ENCODE measurements around the gene KIAA1671.

KIAA1671 gene

GRCh38 chr22:25149014-25149413 is 196.5 kb downstream of the KIAA1671 start:
- no peak overlapping the region for H3K9ac ChIP-seq (ENCODE audit: low read depth, low read length)
- H3K27ac ChIP-seq (ENCODE audit: low read depth, low read length) = no peak overlapping the region
- no peaks in the 10 kb centered on the region for H3K36me3 ChIP-seq (ENCODE audit: control insufficient read depth, insufficient read depth, low read length)
- no peak overlapping the region for H3K4me3 ChIP-seq (ENCODE audit: low read depth, low read length)
- peaks cover 19% of the 10 kb centered on the region for H3K4me1 ChIP-seq (ENCODE audit: control insufficient read depth, insufficient read depth, low read length)
- no peaks in the 10 kb centered on the region for H3K27me3 ChIP-seq (ENCODE audit: control insufficient read depth, insufficient read depth, low read length)
- no peaks in the 10 kb centered on the region for H3K9me3 ChIP-seq (ENCODE audit: control insufficient read depth, insufficient read depth, low read length)

- peak overlapping the region; percentile 58 for H3K27ac ChIP-seq (ENCODE audit: low read depth, low read length)
- H3K4me3 ChIP-seq (ENCODE audit: low read depth, low read length) = no peak overlapping the region
- H3K9me3 ChIP-seq (ENCODE audit: control insufficient read depth, insufficient read depth, low read length) = no peaks in the 10 kb centered on the region
- no peaks in the 10 kb centered on the region for H3K27me3 ChIP-seq (ENCODE audit: control insufficient read depth, insufficient read depth, low read length)
- H3K4me1 ChIP-seq (ENCODE audit: control insufficient read depth, insufficient read depth, low read length) = peaks cover 4% of the 10 kb centered on the region; the same call in 1 of the 2 replicates
- no peaks in the 10 kb centered on the region for H3K36me3 ChIP-seq (ENCODE audit: control insufficient read depth, insufficient read depth, low read length)
- no peak overlapping the region for H3K9ac ChIP-seq (ENCODE audit: low read depth, low read length)
Observed at GRCh38 chr22:25153961-25154666, 201.6 kb downstream of the KIAA1671 start.

- Histone ChIP-seq H3K27ac (ENCODE audit: low read depth, low read length) (peak overlapping the region; percentile 58), H3K9ac (ENCODE audit: low read depth, low read length) (no peak overlapping the region), H3K4me3 (ENCODE audit: low read depth, low read length) (no peak overlapping the region), H3K4me1 (ENCODE audit: control insufficient read depth, insufficient read depth, low read length) (peaks cover 4% of the 10 kb centered on the region; the same call in 1 of the 2 replicates), H3K9me3 (ENCODE audit: control insufficient read depth, insufficient read depth, low read length) (no peaks in the 10 kb centered on the region), H3K27me3 (ENCODE audit: control insufficient read depth, insufficient read depth, low read length) (no peaks in the 10 kb centered on the region), H3K36me3 (ENCODE audit: control insufficient read depth, insufficient read depth, low read length) (no peaks in the 10 kb centered on the region)
Observed at GRCh38 chr22:25154667-25154999, 202.1 kb downstream of the KIAA1671 start.

- Histone ChIP-seq H3K9ac (ENCODE audit: low read depth, low read length) (no peak overlapping the region), H3K27ac (ENCODE audit: low read depth, low read length) (no peak overlapping the region), H3K36me3 (ENCODE audit: control insufficient read depth, insufficient read depth, low read length) (no peaks in the 10 kb centered on the region), H3K9me3 (ENCODE audit: control insufficient read depth, insufficient read depth, low read length) (no peaks in the 10 kb centered on the region), H3K4me3 (ENCODE audit: low read depth, low read length) (no peak overlapping the region), H3K4me1 (ENCODE audit: control insufficient read depth, insufficient read depth, low read length) (peaks cover 4% of the 10 kb centered on the region; the same call in 1 of the 2 replicates), H3K27me3 (ENCODE audit: control insufficient read depth, insufficient read depth, low read length) (no peaks in the 10 kb centered on the region)
Observed at GRCh38 chr22:25156736-25157135, 204.2 kb downstream of the KIAA1671 start.

GRCh38 chr22:25159028-25159427 is 206.5 kb downstream of the KIAA1671 start:
- H3K27me3 ChIP-seq (ENCODE audit: control insufficient read depth, insufficient read depth, low read length) = no peaks in the 10 kb centered on the region
- H3K27ac ChIP-seq (ENCODE audit: low read depth, low read length) = no peak overlapping the region
- H3K9ac ChIP-seq (ENCODE audit: low read depth, low read length) = no peak overlapping the region
- peaks cover 4% of the 10 kb centered on the region; the same call in 1 of the 2 replicates for H3K4me1 ChIP-seq (ENCODE audit: control insufficient read depth, insufficient read depth, low read length)
- no peak overlapping the region for H3K4me3 ChIP-seq (ENCODE audit: low read depth, low read length)
- no peaks in the 10 kb centered on the region for H3K36me3 ChIP-seq (ENCODE audit: control insufficient read depth, insufficient read depth, low read length)
- no peaks in the 10 kb centered on the region for H3K9me3 ChIP-seq (ENCODE audit: control insufficient read depth, insufficient read depth, low read length)

- H3K27me3 ChIP-seq (ENCODE audit: control insufficient read depth, insufficient read depth, low read length) = no peaks in the 10 kb centered on the region
- no peak overlapping the region for H3K4me3 ChIP-seq (ENCODE audit: low read depth, low read length)
- H3K4me1 ChIP-seq (ENCODE audit: control insufficient read depth, insufficient read depth, low read length) = no peaks in the 10 kb centered on the region
- no peak overlapping the region for H3K9ac ChIP-seq (ENCODE audit: low read depth, low read length)
- H3K9me3 ChIP-seq (ENCODE audit: control insufficient read depth, insufficient read depth, low read length) = no peaks in the 10 kb centered on the region
- no peaks in the 10 kb centered on the region for H3K36me3 ChIP-seq (ENCODE audit: control insufficient read depth, insufficient read depth, low read length)
- H3K27ac ChIP-seq (ENCODE audit: low read depth, low read length) = no peak overlapping the region
Observed at GRCh38 chr22:25160120-25160996, 207.8 kb downstream of the KIAA1671 start.

- Histone ChIP-seq H3K9ac (ENCODE audit: low read depth, low read length) (no peak overlapping the region), H3K36me3 (ENCODE audit: control insufficient read depth, insufficient read depth, low read length) (no peaks in the 10 kb centered on the region), H3K27me3 (ENCODE audit: control insufficient read depth, insufficient read depth, low read length) (no peaks in the 10 kb centered on the region), H3K27ac (ENCODE audit: low read depth, low read length) (no peak overlapping the region), H3K9me3 (ENCODE audit: control insufficient read depth, insufficient read depth, low read length) (no peaks in the 10 kb centered on the region), H3K4me1 (ENCODE audit: control insufficient read depth, insufficient read depth, low read length) (no peaks in the 10 kb centered on the region), H3K4me3 (ENCODE audit: low read depth, low read length) (no peak overlapping the region)
Observed at GRCh38 chr22:25161017-25161915, 208.8 kb downstream of the KIAA1671 start.

- H3K4me3 ChIP-seq (ENCODE audit: low read depth, low read length) = no peak overlapping the region
- H3K27ac ChIP-seq (ENCODE audit: low read depth, low read length) = no peak overlapping the region
- no peak overlapping the region for H3K9ac ChIP-seq (ENCODE audit: low read depth, low read length)
- H3K9me3 ChIP-seq (ENCODE audit: control insufficient read depth, insufficient read depth, low read length) = no peaks in the 10 kb centered on the region
- H3K36me3 ChIP-seq (ENCODE audit: control insufficient read depth, insufficient read depth, low read length) = no peaks in the 10 kb centered on the region
- H3K4me1 ChIP-seq (ENCODE audit: control insufficient read depth, insufficient read depth, low read length) = no peaks in the 10 kb centered on the region
- no peaks in the 10 kb centered on the region for H3K27me3 ChIP-seq (ENCODE audit: control insufficient read depth, insufficient read depth, low read length)
Observed at GRCh38 chr22:25161916-25162530, 209.5 kb downstream of the KIAA1671 start.

- Histone ChIP-seq H3K9me3 (ENCODE audit: control insufficient read depth, insufficient read depth, low read length) (no peaks in the 10 kb centered on the region), H3K4me1 (ENCODE audit: control insufficient read depth, insufficient read depth, low read length) (no peaks in the 10 kb centered on the region), H3K9ac (ENCODE audit: low read depth, low read length) (no peak overlapping the region), H3K4me3 (ENCODE audit: low read depth, low read length) (no peak overlapping the region), H3K36me3 (ENCODE audit: control insufficient read depth, insufficient read depth, low read length) (no peaks in the 10 kb centered on the region), H3K27ac (ENCODE audit: low read depth, low read length) (no peak overlapping the region), H3K27me3 (ENCODE audit: control insufficient read depth, insufficient read depth, low read length) (no peaks in the 10 kb centered on the region)
Observed at GRCh38 chr22:25162561-25162960, 210.0 kb downstream of the KIAA1671 start.

- Histone ChIP-seq H3K9me3 (ENCODE audit: control insufficient read depth, insufficient read depth, low read length) (no peaks in the 10 kb centered on the region), H3K27ac (ENCODE audit: low read depth, low read length) (no peak overlapping the region), H3K9ac (ENCODE audit: low read depth, low read length) (no peak overlapping the region), H3K4me1 (ENCODE audit: control insufficient read depth, insufficient read depth, low read length) (no peaks in the 10 kb centered on the region), H3K36me3 (ENCODE audit: control insufficient read depth, insufficient read depth, low read length) (no peaks in the 10 kb centered on the region), H3K27me3 (ENCODE audit: control insufficient read depth, insufficient read depth, low read length) (no peaks in the 10 kb centered on the region), H3K4me3 (ENCODE audit: low read depth, low read length) (no peak overlapping the region)
Observed at GRCh38 chr22:25165785-25166184, 213.3 kb downstream of the KIAA1671 start.

All from HUES48 (cell line).